ENCODE data around the gene FAM184B.

DNA sequence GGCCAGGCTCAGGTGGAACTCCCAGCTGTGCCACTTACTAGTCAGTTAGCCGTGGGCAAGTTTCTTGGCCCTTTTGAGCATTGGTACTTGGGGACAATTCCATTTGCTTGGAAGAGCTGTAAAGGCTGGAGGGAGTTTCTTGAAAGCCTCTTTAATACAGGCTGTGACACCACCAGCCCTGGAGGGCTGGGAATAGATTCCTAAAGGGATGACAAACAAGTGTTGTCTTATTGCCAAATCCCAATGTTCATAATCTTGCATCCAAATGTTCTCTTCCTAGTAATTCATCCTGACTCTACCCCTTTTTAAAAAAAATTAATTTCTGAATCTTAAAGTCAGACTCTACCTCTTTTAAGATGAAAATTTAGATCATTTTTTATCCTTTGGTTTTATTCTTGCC, 181.6 kb downstream of the FAM184B start:
- TF ChIP-seq, protein P1, sequence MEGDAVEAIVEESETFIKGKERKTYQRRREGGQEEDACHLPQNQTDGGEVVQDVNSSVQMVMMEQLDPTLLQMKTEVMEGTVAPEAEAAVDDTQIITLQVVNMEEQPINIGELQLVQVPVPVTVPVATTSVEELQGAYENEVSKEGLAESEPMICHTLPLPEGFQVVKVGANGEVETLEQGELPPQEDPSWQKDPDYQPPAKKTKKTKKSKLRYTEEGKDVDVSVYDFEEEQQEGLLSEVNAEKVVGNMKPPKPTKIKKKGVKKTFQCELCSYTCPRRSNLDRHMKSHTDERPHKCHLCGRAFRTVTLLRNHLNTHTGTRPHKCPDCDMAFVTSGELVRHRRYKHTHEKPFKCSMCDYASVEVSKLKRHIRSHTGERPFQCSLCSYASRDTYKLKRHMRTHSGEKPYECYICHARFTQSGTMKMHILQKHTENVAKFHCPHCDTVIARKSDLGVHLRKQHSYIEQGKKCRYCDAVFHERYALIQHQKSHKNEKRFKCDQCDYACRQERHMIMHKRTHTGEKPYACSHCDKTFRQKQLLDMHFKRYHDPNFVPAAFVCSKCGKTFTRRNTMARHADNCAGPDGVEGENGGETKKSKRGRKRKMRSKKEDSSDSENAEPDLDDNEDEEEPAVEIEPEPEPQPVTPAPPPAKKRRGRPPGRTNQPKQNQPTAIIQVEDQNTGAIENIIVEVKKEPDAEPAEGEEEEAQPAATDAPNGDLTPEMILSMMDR (IDR thresholded peaks at IDR 0.05 in 8 of 11, conservative IDR thresholded peaks at IDR 0.05 in 3 of 11) = no peak
- TF ChIP-seq POLR2A (IDR thresholded peaks at IDR 0.05) (no peak), POLR2AphosphoS5 (IDR thresholded peaks at IDR 0.05) (no peak)

Data from spleen (tissue), 7 donors.